GM18873 (cell line): ENCODE data around the gene PTPRF.

ENCODE experiments used
- ATAC-seq: cut with Tn5 transposase; IDR thresholded peaks from one replicate; pipeline ENCODE4 v1.9.1; 2021; ENCODE audit warnings: mild to moderate bottlenecking, moderate library complexity, moderate number of reproducible peaks; ENCODE audit not compliant: unreplicated experiment, low FRiP score

Gene PTPRF

DNA sequence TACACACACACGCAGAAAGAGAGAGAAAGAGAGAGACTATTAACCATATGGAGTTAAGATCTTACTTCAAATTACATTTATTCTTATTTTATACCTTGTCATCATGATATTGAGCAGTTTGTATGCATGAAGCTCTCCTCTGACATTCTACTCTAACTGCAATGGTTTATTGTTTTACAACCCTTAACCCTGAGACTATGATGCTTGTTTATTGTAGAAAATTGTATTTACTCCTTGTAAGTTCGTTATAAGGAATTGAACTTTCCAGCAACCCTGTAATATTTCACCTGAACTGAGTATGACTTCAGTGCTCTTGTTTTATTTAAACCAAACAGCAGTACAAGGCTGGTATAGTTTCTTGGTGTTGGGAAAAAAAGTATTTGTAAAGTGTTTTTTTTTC lies 18.6 kb upstream of the PTPRF start:
- ATAC-seq: no peak

DNA sequence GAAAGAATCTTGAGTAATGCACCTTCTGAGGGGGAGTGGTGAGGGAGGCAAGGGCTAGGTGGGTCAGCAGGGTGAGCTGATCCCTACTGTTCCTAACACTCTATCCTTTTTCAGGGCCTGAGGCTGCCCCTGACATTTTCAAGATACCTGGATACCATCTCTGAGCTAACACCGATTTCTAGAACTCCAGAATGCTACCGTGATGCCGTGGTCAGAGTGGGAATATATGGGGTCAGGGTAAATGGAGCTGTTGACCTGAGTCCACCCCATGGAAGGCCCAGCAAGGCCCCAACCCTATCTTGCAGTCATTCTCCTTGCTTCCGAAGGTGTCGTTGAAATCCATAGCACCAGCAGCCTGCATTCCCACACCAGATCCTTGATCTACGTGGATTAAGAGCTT lies 18.0 kb upstream of the PTPRF start:
- no peak for ATAC-seq

DNA sequence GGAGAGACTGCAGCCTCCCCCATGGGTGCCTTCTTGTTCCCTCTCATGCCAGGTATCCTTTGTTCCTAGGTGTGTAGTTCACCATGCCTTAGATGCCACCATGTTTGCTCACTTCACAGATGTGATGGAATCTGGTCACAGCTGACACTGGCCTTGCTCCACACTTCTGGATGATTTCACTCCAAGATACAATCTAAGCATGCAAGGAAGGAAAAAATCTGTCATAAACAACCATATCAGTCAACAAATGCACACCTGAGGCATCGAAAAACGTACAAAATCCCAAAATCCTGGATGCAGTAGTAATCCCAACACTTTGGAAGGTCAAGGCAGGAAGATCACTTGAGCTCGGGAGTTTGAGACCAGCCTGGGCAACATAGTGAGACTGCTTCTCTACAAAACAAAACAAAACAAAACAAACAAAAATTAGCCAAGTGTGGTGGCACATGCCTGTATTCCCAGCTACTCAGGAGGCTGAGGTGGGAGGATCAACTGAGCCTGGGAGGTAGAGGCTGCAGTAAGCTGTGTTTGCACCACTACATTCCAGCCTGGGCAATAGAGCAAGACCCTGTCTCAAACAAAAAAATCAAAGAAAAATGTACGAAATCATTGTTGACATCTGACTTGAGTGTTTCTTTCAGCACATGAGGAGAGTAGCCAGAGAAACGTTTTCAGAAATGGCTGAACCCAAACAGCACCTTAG lies 17.1 kb upstream of the PTPRF start:
- ATAC-seq: no peak

DNA sequence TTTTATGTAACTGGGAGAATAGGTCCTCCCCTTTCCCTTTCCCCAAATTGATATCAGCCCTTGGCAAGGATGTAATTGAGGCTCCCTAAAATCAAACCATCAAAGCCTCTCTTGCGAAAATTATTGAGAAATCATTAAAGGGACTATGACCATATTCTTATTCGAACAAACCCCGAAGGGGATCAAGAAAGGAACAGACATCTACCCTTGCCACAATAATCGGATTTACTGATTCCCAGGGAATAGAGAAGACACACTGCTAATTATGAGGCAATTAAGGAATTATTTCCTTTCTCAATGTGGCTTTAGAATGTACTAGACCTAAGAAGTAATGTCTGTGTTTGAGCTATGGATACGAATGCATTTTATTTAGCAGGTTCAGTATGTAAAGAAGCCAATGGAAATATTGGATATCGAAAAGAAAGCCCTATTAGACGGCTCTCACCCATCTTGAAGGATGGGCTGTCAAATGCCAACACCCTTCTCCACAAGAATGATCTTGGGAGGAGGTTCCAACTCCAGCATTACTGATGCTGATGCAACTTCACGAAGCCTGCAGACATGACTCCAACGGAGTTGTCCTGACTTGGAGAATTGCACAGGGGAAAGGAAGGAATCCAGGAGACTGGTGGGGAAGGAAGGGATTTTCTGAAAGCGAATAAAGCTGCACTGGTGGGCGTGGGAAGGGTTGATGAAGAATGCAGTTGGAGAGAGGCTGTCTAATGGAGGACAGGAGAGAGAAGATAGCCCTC lies 11.6 kb upstream of the PTPRF start:
- ATAC-seq: no peak

DNA sequence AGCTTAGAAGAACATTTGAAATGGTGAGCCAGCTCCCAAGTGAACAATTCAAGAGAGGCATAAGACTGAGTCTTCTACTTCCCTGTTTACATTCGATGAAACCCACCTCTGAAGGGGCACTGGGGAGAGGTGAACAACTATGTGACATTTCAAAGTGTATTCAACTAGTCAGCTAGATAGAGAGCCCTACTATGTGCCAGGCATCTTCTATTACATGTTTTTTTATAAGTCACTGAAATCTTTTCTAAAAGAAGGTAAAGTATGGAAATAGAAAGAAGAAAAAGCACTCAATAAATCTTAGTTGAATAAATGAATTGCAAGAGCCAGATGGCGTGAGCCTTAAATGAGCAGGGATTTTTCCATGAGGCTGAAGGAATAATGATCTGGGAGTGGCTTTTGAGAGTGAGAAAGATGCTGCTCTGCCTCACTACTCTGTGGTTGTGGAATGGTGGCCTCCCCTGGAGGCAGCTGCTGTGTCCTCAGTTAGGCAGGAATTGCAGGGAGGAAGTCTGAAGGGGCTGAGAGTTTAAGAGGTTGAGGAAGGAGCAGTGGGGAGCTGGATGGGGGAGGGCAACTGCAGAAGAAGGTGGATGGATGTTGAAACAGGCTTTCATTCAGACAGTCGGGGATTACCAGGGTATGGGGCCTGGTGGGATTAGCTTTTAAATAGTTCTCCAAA lies 10.4 kb upstream of the PTPRF start:
- no peak for ATAC-seq

DNA sequence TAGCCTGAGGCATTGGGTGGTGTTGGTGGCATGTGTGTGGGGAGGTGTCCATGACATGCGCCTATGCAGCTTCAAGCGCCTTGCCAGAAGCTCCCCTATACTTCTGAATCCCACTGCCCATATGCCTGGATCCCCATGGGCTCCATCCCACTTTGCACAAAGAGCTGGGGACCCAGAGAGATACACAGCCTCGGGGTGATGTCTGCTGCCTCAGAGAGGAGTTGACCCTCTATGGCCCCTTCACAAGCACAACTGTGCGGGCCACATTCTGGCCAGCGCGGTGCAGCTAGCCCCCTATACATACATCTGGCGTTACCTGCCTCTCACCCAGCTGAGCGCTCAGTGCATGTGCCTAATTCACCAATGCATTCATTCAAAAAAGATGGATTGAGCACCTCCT lies 9.6 kb upstream of the PTPRF start:
- no peak for ATAC-seq

DNA sequence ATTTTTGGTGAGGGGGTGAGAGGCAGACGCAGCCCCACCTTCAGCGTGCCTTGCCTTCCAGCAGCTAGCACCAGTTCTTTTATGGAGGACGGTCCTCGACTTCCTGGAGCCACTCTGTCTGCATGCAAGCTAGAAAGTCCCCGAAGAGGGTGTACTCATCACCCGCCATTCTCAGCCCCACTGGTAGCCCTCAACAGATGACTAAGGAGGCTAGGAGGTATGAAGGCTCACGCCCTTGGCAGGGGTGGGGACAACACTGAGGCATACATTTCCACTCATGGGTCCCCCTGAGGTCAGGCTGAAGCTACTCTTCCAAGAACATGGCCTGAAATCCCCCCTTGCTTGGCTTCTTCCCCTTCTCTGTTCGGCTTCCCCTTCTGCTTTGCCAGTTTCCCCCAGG lies 8.9 kb upstream of the PTPRF start:
- ATAC-seq: no peak

DNA sequence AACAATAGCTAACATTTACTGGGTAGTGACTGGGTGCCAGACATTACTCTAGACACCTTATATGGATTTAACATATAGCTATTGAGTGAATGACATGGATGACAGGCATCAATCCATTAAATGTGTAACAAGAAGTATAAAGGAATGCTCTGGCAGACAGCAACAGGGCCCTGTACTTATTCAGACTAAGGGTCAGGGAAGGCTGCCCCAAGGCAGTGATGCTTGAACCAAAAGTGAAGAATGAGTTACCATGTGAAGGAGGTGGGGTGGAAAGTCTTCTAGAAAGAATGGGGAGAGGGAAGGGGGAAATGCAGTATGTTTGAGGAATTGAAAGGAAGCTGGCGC lies 8.3 kb upstream of the PTPRF start:
- ATAC-seq: no peak

DNA sequence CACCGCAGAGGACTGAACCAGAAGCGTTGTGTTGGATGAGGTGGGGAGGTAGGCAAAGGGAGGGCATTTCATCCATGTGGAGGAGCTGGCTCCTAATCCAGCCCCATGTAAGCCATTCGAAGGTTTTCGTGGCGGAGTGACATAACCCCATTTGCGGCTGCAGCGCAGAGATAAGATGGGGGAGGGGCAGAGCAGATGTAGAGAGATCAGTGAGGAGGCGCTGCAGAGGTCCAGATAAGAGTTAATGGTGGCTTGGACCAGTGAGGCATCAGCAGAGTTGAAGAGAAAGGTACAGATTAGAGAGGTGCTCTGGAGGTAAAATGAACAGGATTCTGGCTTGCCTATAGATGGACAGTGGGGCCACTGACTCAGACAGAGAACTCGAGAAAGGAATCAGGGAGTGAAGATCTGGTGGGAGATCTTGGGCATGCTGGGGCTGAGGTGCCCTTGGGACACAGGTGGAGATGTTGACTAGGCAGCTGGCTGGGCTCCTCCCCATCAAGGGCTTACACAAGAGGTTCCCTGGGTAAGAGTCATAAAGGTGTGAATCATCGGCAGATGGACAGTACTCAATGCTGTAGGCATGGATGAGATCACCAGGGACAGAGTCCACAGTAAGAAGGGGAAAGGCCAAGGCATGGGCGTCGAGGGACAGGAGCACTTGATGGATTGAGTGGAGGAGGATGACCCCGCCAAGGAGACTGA lies 7.8 kb upstream of the PTPRF start:
- ATAC-seq: no peak

DNA sequence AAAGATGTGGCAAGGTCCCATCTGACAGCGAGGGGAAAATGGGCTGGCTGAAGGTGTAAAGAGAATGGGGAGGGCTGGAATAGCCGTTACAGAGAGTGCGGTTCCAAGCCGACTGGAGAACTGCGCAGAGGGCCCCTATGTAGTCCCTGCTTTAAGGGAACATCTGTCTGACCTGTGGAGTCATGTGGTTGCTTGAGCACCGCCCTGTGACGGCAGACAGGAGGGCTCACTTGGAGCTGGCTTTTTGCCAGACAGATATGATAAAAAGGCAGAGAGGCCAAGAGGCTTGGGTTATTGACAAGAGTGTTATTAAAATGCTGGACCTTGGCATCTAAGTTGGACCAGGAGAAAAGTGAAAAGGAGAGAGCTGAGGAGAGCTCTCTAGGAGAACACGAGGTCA lies 5.9 kb upstream of the PTPRF start:
- ATAC-seq: no peak

DNA sequence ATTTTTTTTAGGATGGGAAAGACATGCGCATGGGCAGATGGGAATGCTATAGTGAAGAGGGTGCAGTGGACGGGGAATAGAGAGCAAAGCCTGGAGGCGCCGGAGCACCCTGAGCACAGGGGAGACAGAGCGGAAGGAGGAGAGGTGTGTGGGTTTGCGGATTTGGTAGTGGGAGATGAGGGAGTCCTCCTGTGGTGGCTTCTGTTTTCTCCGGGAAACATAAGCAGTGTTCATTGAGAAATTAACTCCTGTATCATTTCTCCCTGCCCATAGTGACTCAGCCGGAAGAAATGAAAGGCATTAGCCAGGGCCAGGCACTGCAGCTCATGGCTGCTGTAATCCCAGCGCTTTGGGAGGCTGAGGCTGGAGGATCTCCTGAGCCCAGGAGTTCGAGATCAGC lies 4.7 kb upstream of the PTPRF start:
- ATAC-seq: no peak

DNA sequence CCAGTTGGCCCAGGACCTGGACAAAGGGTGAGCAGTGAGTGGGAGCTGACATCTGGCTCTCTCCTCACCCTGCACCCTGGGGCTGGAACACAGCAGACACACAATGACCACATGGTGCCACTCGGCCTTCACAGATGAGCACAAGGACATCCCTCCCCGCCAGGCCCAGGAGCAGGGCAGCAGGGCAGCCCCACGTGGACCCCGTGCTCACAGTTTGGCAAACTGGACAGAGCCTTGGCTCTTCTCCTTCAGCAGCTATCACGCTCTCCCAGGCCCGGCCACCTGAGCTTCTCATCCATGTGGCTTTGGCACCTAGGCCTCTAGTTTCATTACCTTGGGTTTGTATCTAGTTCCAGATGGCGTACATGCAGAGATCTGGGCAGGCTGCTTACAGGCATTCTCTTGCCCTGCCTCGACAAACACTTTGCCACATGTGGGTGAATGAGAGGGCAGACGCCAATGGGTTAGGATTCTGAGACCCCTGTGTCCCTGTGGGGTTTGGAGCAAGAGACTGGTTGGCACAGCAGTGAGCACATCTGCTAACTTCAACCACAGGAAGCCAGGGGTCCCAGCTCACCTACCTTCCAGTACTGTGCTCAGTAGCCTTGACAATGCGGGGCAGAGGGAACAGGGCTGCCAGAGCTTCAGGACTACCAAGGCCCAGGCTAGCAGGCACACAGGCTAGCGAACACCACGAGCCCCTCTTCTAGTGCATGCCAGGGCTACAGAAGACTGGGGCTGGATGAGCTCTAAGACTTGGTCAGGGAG lies 3.4 kb upstream of the PTPRF start:
- ATAC-seq: no peak

DNA sequence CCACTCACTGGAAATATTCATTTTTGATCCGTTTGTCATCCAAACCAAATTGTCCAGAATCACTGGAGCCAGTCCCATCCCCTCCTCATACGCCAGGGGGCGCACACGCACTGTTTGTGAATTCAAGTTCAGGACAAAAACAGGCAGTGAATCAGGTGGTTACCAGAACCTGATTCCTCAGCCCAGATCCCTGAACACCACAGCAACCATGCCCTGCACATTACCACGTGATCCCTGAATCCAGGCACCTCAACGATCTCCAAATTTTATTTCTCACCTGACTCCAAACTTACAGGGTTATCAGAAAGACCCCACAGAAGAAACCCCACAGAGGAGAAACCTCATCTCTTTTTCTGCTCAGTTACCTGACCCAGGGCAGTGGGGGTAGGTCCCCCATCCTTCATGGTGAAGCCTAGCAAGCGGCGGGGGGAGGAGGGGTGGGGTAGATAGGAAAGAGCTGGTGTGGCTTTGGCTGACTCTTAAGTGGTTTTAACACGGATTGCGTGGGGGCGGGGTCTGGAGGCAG lies 1.4 kb upstream of the PTPRF start:
- ATAC-seq: no peak

DNA sequence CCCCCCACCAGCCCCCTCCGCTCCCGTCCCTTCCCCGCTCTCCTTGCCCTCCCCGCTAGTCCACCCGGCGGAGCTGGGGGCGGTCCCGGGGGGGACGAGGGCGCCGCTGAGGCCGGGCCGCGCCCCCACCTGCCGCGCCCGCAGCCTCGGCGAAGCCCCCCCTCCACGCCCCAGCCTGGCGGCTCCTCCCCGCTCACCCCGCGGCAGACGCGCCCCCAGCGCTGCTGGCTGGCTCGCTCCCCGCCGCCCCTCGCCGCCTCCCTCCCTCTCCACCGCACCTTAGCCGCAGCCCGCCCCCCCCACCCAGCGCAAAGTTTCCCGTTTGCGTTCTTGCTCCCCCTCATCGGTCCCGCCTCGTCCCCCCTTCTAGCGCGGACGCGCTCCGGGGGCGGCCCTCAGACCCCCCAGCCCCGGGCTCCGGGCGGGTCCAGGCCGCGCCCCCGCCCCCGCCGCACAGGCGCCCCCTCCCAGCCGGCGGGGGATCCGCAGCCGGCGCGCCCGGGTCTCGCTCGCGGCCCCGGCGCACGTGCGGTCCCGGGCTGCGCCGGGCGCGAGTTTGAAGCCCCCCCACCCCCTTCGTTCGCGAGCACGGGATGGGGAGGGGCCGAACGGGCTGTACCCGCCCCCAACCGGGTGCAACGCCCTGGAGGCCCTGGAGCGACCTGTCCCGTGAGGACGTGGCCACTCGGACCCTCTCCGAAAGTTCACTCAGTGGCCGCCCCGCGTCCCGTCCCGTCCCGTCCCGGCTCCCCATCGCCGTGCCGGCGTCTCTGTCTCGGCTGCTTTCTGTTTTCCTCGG lies 623 bp downstream of the PTPRF start:
- no peak for ATAC-seq

DNA sequence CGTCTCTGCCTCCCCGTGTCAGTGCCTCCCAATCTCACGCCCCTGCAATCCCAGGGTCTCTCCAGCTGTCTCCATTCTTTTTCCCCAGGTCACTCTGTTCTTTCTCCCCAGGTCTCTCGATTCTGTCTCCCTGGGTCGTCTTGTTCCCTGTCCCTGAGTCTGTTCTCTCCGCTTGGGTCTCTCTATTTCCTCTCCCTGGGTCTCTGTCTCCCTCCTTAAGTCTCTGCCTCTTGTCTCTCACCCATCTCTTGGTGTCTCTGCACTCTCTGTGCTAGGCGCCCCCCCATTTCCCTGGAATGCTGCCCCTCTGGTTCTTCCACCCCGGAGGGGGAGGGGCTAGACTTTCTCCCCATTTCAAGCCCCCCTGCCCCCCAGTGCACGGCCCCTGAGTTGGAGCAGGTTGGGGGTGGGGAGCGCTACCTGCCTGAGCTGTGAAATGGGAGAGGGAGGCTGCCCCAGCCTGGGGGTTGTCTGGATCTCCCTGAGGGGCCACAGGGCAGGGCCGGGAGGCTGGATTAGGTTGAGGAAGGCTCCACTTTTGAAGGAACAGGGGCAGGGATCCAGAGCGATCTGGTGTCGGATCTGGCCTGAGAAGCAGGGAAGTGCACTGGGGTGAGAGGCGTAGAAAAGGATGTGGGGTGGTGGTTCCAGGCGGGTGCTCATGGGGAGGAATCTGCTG lies 1.4 kb downstream of the PTPRF start:
- no peak for ATAC-seq

DNA sequence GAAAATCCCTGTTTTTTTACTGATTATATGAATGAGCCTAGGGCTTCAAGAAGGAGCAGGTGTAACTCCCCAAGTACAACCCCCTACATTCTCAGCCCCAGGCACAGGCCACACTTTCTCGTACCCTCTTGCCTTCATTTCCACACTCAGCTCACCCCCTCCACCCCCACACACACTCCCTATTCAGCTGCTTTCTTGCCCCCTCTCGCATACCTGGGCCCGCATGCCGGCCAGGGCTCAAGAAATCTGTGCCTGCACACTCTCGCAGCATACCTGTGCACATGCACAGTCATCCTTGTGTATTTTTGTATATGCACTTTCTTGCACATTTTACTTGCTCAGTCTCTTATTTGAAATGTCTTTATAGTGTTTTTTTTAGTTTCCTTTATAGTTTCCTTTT lies 2.0 kb downstream of the PTPRF start:
- no peak for ATAC-seq

DNA sequence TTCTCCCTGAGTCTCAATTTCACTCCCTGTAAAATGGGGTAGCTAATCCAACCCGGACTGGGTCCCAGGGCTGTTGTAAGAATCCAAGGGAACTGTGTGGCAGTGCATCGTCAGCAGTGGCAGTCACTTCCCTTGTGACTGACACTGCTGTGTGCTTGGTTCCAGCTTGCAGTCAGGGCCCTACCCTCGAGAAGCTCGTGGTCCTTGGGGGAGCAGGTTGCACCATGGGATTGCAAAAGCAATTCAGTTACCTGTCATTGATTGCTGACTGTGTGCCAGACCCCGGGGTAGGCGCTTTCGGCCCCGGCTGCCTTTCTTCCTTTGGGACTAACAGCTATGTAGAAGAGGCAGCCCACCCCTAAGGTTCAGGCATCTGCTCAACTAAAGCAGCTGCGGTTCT lies 2.9 kb downstream of the PTPRF start:
- no peak for ATAC-seq

DNA sequence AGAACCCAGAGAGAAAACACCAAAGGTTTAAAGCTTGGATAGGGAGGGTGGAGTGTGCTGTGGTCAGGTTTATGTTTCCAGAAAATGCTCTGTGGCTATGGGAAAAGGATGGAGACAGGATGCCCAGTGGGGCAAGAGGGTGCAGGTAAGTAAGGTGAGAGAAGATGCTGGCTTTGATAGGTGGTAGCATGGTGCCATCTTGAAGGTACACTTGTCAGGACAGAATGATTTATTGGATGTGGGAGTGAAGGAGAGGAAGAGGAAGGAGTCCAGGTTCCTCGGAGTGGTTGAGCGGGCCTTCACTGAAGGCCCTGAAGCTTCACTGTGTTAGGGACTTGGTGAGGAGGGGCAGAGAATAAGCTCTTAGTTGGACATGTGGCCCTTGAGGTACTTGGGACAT lies 3.6 kb downstream of the PTPRF start:
- ATAC-seq: no peak
